ENCODE data around the gene DNAJC4. TPM values are rescaled to one million over a fixed set of nuclear protein-coding genes. Genes with fewer than 3 reads are reported as not detected.

The DNAJC4 gene
- total and polyA plus RNA-seq, 9 of the 15 experiments (the other 6 are each of a cell fraction or from before 2014, with no cell fraction given) = 4.0 to 32.6 (median 19.9) TPM

DNA sequence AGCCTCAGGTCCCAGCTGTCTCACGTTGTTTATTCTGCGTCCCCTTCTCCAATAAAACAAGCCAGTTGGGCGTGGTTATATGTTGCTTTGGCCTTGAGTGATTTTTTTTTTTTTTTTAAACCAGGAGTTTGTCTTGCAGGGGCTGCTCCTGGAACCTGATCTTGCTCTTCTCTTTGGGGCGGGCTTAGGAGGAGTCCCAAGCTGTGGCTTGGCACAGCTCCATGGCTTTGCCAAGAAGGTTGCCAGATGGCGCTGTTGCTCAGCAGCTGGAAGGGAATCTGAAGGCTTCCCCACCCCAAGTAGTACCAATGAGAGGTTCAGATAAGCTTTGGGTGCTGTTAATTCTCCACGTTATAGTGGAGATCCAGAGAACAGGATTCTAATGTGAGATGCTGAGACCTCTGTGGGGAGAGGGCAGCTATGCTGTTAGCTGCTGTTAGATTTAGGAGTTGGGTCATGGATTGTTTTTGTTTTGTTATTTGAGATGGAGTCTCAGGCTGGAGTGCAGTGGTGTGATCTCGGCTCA is 25.8 kb upstream of the DNAJC4 start (continued):
- TF ChIP-seq, protein P1, sequence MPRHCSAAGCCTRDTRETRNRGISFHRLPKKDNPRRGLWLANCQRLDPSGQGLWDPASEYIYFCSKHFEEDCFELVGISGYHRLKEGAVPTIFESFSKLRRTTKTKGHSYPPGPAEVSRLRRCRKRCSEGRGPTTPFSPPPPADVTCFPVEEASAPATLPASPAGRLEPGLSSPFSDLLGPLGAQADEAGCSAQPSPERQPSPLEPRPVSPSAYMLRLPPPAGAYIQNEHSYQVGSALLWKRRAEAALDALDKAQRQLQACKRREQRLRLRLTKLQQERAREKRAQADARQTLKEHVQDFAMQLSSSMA (CRISPR knock-in tag; IDR thresholded peaks at IDR 0.05) = no peak
- no peak for TF ChIP-seq MTF1 (CRISPR knock-in tag; IDR thresholded peaks at IDR 0.05; ENCODE audit: borderline replicate concordance)
- TF ChIP-seq ESRRA (IDR thresholded peaks at IDR 0.05; ENCODE audit: borderline replicate concordance, low read depth) = peak; percentile 65; the same call in 1 of the 2 replicates
- TF ChIP-seq, protein P2, sequence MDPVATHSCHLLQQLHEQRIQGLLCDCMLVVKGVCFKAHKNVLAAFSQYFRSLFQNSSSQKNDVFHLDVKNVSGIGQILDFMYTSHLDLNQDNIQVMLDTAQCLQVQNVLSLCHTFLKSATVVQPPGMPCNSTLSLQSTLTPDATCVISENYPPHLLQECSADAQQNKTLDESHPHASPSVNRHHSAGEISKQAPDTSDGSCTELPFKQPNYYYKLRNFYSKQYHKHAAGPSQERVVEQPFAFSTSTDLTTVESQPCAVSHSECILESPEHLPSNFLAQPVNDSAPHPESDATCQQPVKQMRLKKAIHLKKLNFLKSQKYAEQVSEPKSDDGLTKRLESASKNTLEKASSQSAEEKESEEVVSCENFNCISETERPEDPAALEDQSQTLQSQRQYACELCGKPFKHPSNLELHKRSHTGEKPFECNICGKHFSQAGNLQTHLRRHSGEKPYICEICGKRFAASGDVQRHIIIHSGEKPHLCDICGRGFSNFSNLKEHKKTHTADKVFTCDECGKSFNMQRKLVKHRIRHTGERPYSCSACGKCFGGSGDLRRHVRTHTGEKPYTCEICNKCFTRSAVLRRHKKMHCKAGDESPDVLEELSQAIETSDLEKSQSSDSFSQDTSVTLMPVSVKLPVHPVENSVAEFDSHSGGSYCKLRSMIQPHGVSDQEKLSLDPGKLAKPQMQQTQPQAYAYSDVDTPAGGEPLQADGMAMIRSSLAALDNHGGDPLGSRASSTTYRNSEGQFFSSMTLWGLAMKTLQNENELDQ (CRISPR knock-in tag; IDR thresholded peaks at IDR 0.05; ENCODE audit: borderline replicate concordance) = no peak
- TF ChIP-seq NFRKB (IDR thresholded peaks at IDR 0.05; ENCODE audit: low read depth) = no peak
- TF ChIP-seq, protein P3, sequence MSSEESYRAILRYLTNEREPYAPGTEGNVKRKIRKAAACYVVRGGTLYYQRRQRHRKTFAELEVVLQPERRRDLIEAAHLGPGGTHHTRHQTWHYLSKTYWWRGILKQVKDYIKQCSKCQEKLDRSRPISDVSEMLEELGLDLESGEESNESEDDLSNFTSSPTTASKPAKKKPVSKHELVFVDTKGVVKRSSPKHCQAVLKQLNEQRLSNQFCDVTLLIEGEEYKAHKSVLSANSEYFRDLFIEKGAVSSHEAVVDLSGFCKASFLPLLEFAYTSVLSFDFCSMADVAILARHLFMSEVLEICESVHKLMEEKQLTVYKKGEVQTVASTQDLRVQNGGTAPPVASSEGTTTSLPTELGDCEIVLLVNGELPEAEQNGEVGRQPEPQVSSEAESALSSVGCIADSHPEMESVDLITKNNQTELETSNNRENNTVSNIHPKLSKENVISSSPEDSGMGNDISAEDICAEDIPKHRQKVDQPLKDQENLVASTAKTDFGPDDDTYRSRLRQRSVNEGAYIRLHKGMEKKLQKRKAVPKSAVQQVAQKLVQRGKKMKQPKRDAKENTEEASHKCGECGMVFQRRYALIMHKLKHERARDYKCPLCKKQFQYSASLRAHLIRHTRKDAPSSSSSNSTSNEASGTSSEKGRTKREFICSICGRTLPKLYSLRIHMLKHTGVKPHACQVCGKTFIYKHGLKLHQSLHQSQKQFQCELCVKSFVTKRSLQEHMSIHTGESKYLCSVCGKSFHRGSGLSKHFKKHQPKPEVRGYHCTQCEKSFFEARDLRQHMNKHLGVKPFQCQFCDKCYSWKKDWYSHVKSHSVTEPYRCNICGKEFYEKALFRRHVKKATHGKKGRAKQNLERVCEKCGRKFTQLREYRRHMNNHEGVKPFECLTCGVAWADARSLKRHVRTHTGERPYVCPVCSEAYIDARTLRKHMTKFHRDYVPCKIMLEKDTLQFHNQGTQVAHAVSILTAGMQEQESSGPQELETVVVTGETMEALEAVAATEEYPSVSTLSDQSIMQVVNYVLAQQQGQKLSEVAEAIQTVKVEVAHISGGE (CRISPR knock-in tag; IDR thresholded peaks at IDR 0.05) = peak in 1 of 3 experiments; percentile 39; a peak in 1 of 6 replicates
- TF ChIP-seq PTBP1 (IDR thresholded peaks at IDR 0.05; ENCODE audit: low read depth, low read length) = no peak
- no peak for TF ChIP-seq ZNF507 (tag; conservative IDR thresholded peaks at IDR 0.05)
- TF ChIP-seq HMG20A (CRISPR knock-in tag; conservative IDR thresholded peaks at IDR 0.05) = no peak
- TF ChIP-seq SMAD1 (IDR thresholded peaks at IDR 0.05; ENCODE audit: low read depth, low read length, partially characterized antibody) = peak; percentile 82
- 0 out of 2 replicates have a peak, but pooled peaks have one; percentile 26 for TF ChIP-seq CREM (IDR thresholded peaks at IDR 0.05; ENCODE audit: low read depth)
- TF ChIP-seq TRIM24 (IDR thresholded peaks at IDR 0.05) = no peak
- no peak for TF ChIP-seq PRPF4 (IDR thresholded peaks at IDR 0.05; ENCODE audit: insufficient read depth, low read depth, low read length, poor library complexity, severe bottlenecking)
- TF ChIP-seq RBM25 (IDR thresholded peaks at IDR 0.05; ENCODE audit: low read depth, low read length, severe bottlenecking) = no peak
- no peak for TF ChIP-seq ATF4 (CRISPR knock-in tag; IDR thresholded peaks at IDR 0.05)
- no peak for TF ChIP-seq CEBPB (tag; IDR thresholded peaks at IDR 0.05)
- TF ChIP-seq SREBF1 (IDR thresholded peaks at IDR 0.05; ENCODE audit: borderline replicate concordance, low read depth, low read length) = no peak
- no peak for TF ChIP-seq ZFP91 (CRISPR knock-in tag; IDR thresholded peaks at IDR 0.05)
- no peak for TF ChIP-seq KAT2B (IDR thresholded peaks at IDR 0.05; ENCODE audit: low read depth, low read length)
